GM19395 (cell line): Measurements from ENCODE around the gene TRIM43B.
"Not testable (repeated sequence)": the region's sequence is repeated elsewhere in the genome, so short reads cannot be mapped to it uniquely, and the experiment has no call there.

Source experiments
- ATAC-seq: cut with Tn5 transposase; IDR thresholded peaks from one replicate; pipeline ENCODE4 v1.9.1; 2021; ENCODE audit warnings: mild to moderate bottlenecking, moderate library complexity; ENCODE audit not compliant: unreplicated experiment

TRIM43B gene

DNA sequence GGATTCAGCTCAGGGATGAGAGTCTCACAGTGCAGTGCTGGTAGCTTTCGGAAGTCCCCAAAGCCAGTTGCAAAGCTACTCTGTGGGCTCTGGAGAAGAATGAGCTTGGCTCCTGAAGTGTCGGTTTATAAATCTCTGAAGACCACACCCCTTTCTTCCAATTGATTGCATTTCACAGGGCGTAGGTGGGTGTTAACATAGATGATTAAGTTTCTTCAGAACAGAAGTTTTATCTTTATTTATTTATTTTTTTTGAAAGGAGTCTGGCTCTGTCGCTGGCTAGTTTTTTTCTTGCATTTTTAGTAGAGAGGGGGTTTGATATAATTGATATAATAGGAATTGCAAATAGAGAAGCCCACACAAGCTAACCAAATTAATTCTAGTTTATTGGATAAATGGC is at the start of gene TRIM43B:
TRIM43B (minus strand) TSS at position 101 of the 400 bp plus-strand sequence. CDS start 2,040 bp downstream, outside the sequence.
- ATAC-seq = not testable (repeated sequence)

DNA sequence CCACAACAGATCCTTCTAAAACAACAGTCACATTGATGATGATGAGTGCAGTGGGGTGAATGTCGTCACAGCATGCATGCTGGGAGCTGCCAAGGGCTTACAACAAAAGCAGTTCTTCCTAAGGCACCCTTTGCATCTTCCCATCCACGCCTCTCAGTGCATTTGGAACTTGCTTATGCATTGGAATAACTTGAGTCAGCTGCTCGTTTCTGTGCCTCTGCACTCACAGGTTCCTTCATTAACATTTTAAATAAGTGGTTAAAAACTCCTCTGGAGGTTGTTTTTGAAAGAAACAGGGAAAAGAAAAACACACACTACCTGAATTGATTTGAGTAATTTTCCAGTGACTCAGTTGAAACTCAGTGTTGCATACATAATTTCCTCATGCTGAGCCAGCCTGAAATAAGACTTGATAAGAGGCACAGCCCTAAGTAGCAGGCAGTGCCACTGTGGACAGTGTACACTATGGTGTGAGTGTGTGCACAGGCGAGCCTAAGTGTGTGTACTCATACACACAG is 46.8 kb upstream of the TRIM43B start:
- ATAC-seq = peak; percentile 1

DNA sequence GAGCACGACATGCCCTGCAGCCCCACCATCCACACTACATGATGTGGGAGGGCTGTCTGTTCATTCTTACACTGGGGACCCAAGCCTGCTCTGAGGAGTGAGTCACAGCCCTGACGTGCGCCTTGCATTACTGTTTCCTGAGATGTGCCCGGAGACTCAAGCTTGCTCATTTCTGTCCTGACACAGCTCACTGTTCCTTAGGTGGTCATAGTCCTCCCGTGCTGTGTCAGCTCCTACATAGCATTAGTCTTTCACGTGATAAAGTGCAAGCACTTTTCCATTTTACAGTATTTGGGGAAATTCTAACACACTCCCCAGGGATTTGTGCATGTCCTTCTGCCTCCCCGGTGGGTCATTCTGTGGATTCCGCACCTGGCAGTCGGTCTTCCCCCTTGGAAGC is 46.2 kb upstream of the TRIM43B start:
- peak; percentile 57 for ATAC-seq

DNA sequence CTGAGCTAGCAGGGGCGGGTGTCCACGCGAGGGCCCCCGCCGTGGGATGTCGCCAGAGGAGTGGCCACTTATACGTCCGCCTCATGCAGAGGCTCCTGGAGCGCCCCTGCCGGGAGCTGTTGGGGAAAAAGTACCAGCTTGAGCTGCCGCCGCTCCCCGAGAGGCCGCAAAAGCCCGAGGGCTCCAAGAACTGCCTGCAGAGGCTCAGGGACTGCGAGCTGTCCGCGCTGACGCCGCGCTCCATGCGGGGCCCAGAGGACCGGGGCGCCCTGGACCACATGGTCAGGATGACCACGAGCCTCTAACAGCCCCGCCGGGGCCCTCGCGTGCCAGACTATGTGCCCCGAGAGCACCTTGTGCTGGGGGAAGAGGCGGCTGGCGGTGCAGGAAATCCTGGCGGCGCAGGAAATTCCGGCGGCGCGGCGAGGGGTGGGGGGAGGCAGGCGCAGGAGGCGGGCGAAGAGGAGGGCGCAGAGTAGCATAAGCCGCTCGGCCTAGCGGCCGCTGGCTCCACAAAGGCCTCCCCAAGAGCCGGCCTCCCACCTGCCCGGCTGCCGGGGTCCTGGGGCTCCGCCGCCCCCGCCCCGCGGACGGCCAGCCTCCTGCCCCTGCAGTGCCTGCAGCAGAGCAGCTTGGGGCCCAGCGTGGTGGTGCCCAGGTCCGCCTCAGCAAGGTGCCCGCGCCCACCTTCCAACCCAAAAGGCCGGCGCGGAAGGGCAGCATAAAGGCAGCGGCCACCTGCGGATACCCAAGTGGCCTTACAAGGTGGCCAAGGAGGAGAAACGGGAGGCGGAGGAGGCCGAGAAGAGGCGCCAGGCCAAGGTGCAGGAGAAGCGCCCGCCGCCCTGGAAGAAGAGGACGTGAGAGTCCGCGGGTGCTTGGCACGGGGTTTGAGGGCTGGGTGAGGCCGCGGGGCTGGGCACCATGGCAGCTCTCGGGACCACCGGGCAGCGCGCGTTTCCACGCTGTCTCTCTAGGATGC is 42.1 kb upstream of the TRIM43B start:
- peak; percentile 84 for ATAC-seq

DNA sequence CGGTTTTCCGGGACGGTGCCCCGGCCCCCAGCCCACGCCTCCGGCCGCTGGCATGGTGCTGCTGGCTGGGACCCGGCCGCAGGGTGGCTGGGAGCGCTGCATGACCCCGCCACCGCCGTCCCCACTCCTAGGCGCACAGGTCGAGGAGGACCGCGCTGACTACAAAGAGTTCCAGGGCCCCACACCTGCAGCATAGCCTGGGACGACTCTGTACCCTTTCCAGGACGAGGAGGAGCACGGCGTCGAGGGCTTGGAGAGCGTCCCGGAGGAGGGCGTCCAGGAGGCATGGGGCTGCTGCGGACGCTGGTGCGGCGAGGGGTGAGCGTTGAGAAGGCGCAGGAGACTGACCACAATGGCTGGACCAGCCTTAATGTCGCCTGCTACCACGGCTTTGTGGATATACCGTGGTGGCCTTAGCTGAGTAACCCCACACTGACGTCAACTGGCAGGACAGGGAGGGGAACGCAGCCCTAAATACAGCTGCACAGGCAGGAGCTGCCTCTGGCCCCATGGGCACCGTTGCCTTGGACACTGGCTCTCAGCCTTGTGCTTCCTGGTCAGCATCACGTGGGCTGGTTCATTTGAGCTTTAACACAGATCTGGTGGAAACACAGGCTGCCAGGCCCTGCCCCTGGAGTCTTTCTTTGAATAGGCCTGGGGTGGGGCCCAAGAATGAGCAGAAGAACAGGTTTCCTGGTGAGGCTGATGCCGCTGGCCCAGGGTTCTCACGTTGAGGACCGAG is 40.9 kb upstream of the TRIM43B start:
- no peak for ATAC-seq

DNA sequence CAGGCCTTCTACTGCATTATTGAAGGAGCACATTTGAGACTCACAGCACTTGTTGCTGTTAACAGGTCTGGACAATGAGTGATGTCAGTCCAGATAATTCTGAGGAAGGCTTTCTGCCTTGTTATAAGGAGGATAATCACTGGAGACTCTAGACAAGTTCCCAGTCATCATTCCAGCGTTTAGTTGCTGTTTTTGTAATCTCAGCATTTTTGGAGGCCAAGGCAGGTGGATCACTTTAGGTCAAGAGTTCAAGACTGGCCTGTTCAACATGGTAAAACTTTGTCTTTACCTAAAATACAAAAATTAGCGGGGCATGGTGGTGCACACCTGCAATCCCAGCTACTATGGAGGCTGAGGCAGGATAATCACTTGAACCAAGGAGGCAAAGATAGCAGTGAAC is 39.6 kb upstream of the TRIM43B start:
- ATAC-seq = no peak

DNA sequence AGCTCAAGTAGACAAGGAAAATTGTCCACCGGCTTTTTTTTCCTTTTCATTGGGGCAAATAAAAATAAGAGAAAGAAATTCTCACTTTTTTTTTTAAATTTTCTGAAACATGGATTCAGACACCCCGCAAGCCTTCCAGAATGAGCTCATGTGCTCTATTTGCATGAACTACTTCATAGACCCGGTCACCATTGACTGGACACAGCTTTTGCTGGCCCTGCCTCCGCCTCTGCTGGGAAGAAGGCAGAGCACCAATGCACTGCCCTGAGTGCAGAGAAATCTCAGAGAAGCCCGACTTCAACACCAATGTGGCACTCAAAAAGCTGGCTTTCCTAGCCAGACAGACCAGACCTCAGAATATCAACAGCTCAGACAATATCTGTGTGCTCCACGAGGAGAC is 30.2 kb upstream of the TRIM43B start:
- no peak for ATAC-seq

DNA sequence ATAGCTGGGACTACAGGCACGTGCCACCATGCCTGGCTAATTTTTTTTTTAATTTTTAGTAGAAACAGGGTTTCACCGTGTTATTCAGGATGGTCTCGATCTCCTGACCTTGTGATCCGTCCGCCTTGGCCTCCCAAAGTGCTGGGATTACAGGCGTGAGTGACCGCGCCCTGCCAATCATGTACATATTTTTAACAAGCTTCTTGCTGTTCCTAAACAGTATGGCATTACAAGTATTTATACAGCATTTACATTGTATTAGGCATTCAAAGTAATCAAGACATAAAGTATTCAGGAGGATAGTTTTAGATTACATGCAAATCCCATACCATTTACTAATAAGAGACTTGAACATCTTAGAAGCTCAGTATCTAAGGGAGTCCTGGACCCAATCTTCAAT is 29.7 kb upstream of the TRIM43B start:
- ATAC-seq = not testable (repeated sequence)

DNA sequence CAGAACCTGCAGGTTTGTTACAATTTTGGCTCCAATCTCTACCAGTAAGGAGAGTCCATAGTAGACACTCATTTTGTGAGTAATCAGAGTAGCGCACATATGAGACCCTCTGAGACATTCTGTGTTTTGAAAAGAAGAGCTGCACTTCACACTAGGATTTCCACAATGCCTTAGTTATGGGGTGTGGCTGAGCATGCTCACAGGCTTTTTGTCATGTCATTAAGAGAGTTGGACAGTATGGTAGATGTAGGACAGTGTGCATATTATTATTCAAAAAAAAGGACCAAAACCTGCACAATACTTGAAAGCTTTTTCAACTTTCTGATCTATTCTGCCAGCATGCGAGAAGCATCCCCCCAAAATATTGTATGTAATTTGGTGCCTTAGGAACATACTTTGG is 24.9 kb upstream of the TRIM43B start:
- ATAC-seq = no peak

DNA sequence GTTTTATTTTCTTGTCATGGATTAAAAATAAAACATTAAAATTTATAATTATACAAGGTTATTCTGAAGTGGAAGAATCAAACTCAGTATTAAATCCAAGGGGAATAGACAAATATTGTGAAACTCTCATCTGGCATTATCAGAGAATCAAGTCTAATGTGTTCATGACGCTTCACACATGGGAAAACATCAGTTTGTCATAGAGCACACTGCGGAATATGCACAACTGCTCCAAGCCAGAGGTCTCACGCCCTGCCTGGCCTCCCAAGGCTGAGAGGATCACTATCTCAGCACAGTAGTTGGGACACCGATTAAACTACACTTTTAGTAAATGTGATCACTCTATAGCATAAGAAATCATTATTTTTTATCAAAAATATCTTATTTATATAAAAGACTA is 20.7 kb upstream of the TRIM43B start:
- no peak for ATAC-seq

DNA sequence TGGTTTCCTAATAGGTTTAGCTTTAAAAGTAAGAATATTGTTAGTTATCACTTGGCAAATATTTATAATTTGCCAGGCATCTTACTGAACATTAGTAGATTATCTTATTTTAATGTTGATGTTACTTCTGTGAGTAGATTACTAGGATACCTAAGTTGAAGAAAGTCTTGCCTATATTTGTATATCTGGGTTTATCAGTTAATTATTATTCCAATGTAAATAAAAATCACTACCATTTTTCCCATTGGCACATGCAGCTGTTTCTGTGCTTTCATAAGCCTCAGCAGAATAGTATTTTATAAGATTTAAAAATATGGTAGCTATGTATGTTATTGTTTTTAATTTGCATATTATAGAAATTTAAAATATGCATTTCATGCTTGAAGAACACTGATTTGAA is 16.3 kb upstream of the TRIM43B start:
- ATAC-seq = no peak

DNA sequence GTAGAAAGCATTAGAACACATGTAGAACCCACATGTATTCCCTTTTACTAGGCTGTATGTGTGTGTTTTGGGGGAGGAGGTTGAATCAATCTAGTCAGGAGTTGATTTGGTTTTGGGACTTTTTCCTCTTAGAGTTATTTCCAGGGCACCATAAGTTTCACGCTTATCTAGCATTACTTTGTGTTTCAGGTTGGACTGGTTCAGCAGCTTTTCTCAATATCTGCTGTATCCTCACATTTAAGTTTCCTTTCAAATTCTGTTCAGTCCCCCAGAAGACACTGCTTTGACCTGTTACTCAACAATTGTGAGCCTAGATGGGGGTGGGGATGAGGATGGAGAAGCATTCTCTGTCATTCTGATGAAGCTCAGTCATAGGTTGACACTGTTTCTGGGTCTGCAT is 7.5 kb upstream of the TRIM43B start:
- not testable (repeated sequence) for ATAC-seq

DNA sequence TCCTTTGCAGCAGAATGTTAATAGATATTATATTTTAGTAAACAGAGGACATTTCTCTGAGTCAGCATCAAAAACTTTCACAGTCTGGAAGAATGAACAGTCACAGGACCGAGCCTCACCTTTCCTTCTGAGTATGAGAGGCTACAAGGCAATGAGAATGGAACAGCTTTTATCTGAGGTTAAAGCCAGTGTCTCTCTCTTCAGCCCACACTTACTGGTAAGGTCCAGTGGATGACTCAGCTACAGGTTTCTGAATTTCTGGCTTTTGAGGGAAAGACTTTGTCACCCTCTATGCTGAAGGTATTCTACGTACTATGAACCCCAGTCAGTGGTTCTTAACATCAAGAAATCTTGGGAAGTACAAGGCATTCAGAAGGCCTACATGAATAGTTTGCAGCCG is 9.5 kb downstream of the TRIM43B start:
- ATAC-seq = not testable (repeated sequence)

DNA sequence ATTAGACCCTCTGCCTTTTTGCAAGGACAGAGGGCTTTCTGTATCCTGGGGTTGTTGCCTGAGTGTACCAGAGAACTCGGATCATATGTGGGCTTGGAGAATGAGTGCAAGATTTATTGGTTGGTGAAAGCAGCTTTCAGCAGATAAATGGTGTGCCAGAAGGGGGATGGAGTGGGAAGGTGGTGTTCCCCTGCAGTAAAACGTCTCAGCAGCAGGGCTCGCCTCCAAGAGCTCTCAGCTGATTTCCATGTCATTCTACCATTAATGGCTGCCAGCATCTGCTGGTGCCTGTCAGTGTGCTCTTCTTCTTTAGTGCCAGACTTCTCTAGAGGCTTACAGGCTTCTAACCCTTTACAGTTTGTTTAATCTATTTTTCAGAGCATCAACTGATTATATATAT is 16.6 kb downstream of the TRIM43B start:
- not testable (repeated sequence) for ATAC-seq

DNA sequence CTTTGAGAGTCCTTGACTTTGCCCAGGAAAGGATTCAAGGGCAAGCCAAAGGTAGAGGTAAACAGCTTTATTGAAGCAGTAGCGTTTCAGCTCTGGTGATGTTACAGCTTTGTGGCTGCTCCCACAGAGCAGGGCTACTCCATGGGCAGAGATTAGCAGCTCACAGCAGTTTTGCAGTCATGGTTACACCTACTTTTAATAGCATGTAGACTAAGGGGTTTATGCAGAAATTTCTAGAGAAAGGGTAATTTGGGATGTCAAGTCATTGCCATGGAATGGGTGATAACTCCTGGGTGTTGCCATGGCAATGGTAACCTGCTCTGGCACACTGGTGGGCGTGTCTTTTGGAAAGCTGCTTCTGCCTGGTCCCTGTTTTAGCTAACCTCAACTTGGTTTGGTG is 18.0 kb downstream of the TRIM43B start:
- not testable (repeated sequence) for ATAC-seq

DNA sequence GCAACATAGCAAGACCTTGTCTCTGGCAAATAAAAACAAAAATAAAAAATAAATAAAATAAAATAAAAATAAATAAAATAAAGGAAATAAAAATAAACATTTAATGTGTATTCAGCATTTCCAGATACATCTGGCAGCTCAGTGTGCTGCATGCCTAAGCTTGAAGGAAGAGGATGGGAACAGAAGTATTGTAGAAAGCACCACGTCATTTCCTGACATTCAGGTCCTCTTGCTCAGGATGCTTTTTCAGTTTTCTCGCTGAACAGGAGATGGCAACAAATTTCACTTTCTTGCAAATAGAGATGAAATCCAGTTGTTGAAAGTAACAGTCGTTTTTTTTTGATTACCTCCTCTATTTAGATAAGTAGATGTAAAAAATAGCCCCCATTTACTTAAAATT is 21.3 kb downstream of the TRIM43B start:
- not testable (repeated sequence) for ATAC-seq

DNA sequence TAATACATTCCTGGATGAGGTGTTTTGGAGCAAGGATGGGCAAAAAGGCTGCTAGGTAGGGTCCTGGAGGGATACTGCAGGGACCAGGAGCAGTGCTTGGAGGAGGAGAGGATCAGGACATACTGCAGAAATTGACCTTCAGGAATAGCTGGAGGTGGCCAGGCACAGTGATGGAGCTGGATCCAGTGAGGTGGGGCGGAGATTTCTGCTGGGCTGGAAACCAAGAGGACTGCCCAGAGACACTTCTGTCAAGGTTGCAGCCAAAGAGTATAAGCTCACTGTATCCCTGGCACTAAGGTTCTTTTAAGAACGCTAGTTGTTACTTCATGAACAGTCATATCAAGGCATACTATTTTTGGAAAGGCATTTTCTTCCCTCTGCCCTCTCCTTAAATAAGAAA is 39.2 kb downstream of the TRIM43B start:
- ATAC-seq = not testable (repeated sequence)

DNA sequence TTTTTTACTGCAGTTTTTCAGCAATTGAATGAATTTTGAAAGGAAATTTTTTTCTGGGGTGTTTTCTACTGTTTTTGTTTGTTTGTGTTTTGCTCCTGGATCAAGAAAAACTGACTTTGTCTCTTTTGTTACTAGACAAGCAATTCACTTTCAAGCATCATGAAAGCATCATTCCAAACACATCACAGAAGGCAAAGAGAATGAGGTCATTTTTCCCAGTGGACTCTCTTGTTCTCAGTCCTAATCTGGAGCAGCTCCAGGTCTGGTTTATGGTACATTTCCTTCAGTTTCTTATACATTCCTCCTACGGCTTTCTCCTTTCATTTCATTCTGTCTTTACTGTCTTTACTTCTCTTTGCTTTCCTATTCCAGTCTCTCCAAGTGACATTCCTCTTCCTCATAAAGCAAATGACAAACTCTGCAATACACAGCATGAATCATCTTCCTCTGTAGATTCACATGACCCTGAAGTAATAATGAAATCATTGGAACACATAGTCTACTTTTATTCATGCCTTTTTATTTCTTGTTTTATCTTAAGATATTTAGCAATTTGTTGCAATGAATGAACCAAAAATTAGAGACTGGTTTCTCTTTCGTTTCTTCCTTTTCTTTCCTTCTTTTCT is 42.0 kb downstream of the TRIM43B start:
- not testable (repeated sequence) for ATAC-seq

DNA sequence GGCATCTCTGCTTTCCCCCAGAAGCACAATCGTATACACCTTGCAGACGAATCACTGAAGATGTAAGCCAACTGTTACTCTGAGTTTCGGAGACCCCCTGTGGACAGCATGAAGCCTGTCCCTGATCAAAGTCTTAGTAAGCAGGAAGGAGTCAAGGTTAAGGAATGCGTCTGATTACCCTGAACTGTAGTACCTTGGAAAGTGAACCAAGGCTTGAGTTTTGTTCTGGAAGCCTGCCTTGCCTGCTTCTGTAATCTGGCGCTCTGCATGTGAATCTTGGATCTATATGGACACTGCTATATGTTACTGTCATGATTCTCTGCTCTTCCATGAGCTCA is 48.7 kb downstream of the TRIM43B start:
- not testable (repeated sequence) for ATAC-seq

DNA sequence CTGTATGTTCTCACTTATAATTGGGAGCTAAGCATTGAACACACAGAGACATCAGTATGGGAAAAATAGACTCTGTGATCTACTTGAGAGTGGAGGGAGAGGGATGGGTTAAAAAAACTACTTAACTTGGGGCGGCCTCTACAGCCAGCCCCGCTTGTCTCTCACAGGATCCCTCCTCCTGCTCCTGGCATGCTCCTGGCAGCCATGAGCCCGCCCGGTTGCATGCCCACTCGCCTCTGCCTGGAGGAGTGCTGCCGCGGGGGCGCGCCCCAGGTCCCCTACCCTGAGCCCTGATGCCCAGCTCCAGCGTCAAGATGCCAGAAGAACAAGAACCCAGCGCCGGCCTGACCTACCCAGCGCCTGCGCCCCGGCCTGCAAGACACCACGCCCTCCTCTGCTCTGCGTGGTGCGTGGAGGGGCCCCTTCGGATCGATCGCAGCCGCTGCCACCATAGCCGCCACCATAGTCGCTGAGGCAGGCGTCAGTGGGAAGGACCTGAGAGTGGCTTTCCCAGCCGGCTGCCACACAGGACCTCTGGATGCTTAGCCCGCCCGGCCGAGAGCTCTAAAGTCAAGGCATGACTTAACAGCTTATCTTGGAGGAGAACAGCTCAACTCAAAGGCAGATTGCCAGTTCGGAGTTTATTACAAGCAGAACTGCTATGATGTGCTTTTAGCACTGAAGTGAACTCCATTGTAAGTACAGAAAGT is 49.2 kb downstream of the TRIM43B start:
- ATAC-seq = not testable (repeated sequence)
